ENCODE measurements around the gene AP2B1. TPM values are rescaled to one million over a fixed set of nuclear protein-coding genes. Genes with fewer than 3 reads are reported as not detected.
A peak's percentile ranks its signal among the peaks of the same experiment; 100 is the strongest.

The AP2B1 gene
- total RNA-seq = 10 to 100 TPM in 3 of 4 donors, 1 to 10 TPM in 1; 9.7 to 99.4 (median 37.4) TPM

DNA sequence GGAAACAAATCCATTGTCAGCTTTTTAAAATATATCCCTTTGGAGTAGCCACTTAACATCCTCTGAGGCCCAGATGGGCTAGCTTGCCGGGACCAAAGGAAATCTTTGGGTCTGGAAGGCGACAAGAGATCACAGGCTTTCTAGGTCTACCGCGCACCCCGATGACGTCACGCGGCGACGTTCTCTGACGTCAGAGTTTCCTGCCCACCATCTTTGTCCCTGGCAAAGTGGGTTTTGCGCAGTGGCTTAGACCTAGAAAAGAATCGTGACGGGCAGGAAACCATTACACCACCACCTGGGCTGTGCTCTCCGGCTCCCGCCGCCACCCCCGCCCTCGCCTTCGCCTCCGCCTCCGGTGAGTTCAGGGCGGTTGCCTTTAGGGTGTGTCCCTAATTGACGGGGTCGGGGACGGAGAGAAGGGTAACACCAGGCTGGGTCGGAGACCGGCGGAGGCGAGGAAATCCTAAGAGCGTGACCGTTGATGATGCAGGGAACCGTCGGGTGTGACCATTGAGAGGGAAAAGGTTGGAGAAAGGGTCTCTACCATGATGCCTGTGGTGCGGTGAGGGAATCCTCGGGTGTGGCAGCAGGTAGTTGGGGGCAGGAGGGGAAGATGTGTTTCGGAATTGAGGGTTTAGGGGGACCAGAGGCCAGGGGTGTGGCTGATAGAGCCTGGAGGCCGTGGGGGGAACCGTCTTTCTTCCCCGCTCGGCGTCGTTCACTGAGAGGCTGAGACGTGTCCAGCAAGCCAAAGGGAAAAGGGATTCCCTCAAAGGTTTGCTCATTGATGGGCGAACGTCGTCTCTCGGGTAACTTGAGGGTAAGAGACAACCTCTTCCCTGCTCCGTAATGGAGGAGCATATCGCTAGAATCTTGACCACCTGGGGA is at the start of gene AP2B1:
TSS of gene AP2B1 (plus strand) at position 249 of the 888 bp plus-strand sequence. CDS start 6,709 bp downstream, outside the sequence.
- Histone ChIP-seq H3K27ac (peak within 1 kb of the TSS; percentile 88 to 95 (median 90)), H3K4me3 (peak within 1 kb of the TSS; percentile 59 to 86 (median 74)), H3K36me3 (no peaks in the 10 kb centered on the region), H3K27me3 (peaks cover 0 to 27% (median 0%) of the 10 kb centered on the region in 4 donors), H3K4me1 (peaks cover 10 to 49% (median 23%) of the 10 kb centered on the region in 3 donors), H3K9me3 (no peaks in the 10 kb centered on the region)
- WGBS, 2 donors = 0 to 1% methylated on average over 31 to 34 of the region's 50 CpGs
- DNase-seq = peak; percentile 52
- intact Hi-C loops (cut with DNase I) = no loop called here
- TF ChIP-seq, protein P1, sequence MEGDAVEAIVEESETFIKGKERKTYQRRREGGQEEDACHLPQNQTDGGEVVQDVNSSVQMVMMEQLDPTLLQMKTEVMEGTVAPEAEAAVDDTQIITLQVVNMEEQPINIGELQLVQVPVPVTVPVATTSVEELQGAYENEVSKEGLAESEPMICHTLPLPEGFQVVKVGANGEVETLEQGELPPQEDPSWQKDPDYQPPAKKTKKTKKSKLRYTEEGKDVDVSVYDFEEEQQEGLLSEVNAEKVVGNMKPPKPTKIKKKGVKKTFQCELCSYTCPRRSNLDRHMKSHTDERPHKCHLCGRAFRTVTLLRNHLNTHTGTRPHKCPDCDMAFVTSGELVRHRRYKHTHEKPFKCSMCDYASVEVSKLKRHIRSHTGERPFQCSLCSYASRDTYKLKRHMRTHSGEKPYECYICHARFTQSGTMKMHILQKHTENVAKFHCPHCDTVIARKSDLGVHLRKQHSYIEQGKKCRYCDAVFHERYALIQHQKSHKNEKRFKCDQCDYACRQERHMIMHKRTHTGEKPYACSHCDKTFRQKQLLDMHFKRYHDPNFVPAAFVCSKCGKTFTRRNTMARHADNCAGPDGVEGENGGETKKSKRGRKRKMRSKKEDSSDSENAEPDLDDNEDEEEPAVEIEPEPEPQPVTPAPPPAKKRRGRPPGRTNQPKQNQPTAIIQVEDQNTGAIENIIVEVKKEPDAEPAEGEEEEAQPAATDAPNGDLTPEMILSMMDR (IDR thresholded peaks at IDR 0.05) = peak in 3 of 6 experiments; percentile 17 to 41 (median 25)
- TF ChIP-seq POLR2A (IDR thresholded peaks at IDR 0.05) = peak in 3 of 4 donors; percentile 62 to 66 (median 65)

DNA sequence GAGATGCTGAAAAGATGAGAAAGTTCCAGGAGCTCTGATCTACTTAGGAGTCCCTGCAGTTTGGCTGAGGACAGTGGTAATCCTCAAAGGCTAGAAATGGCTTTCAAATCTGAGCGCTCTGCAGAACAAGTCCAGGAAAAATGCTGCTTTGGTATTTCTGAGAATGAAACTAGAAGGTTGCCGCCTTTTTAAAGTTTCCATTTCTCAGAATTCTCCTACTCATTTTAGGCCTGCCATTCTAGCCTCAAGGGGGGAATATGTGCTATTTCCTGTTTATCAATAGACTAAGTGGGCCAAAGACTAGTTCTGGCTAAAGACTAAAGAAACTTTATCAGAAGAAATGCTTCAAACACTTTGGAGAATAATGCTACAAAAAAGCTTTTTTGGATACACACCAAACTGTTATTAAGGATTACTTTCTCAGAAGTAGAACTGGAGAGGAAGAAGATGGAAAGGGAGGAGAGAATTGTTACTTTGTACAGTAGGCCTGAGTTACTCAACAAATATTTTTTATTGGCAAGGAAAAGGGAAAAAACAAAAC is 49.5 kb upstream of the AP2B1 start, which contains the start of gene SLFN12L:
TSS of gene SLFN12L (minus strand) at position 78 of the 541 bp plus-strand sequence. CDS start 15,314 bp downstream, outside the sequence.
- peak within 1 kb of the TSS in 3 of 4 donors; percentile 15 to 31 (median 27) for H3K4me3 ChIP-seq
- WGBS, 2 donors = 34 to 38% methylated on average over 2 of the region's 2 CpGs
- DNase-seq = no peak
- no peaks in the 10 kb centered on the region for H3K27me3 ChIP-seq
- H3K9me3 ChIP-seq = no peaks in the 10 kb centered on the region
- H3K4me1 ChIP-seq = peaks cover 0 to 44% (median 12%) of the 10 kb centered on the region in 3 donors
- no peaks in the 10 kb centered on the region for H3K36me3 ChIP-seq
- peak within 1 kb of the TSS; percentile 30 to 70 (median 56) for H3K27ac ChIP-seq
- no peak for TF ChIP-seq POLR2A (IDR thresholded peaks at IDR 0.05)
- TF ChIP-seq, protein P1 (IDR thresholded peaks at IDR 0.05) = no peak
- intact Hi-C loops (cut with DNase I) = loop anchor here (5.0 to 10.0 kb wide), 2 partner anchors 225 to 363 kb away; no protein-coding TSS in a partner anchor

DNA sequence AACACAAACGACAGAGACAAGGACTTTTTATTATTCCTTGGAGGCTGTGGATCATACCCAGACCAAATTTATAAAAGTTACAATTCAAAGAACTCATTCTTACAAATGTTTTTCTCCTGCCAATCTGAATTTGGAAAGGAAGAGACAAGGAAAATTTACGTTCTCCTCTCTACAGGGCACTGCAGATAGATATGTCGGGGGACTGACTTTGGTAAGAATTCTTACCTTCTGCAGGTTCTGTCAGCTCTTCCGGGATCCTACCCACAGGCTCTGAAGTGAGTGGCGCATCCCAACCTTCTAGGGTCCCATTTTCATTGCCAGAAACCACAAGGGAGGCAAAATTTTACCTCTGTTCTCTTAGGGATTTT is 47.5 kb upstream of the AP2B1 start:
- Histone ChIP-seq H3K4me3 (peak overlapping the region in 1 of 4 donors; percentile 14), H3K4me1 (peaks cover 0 to 50% (median 12%) of the 10 kb centered on the region in 3 donors), H3K27ac (peak overlapping the region in 3 of 4 donors; percentile 26 to 65 (median 49)), H3K9me3 (no peaks in the 10 kb centered on the region), H3K27me3 (no peaks in the 10 kb centered on the region), H3K36me3 (no peaks in the 10 kb centered on the region)
- 28 to 38% methylated on average over 5 of the region's 5 CpGs for WGBS, 2 donors
- no peak for DNase-seq
- intact Hi-C loops (cut with DNase I) = loop anchor here (5.0 to 10.0 kb wide), 2 partner anchors 227 to 365 kb away; no protein-coding TSS in a partner anchor
- no peak for TF ChIP-seq POLR2A (IDR thresholded peaks at IDR 0.05)
- TF ChIP-seq, protein P1 (IDR thresholded peaks at IDR 0.05) = peak in 1 of 6 experiments; percentile 2

DNA sequence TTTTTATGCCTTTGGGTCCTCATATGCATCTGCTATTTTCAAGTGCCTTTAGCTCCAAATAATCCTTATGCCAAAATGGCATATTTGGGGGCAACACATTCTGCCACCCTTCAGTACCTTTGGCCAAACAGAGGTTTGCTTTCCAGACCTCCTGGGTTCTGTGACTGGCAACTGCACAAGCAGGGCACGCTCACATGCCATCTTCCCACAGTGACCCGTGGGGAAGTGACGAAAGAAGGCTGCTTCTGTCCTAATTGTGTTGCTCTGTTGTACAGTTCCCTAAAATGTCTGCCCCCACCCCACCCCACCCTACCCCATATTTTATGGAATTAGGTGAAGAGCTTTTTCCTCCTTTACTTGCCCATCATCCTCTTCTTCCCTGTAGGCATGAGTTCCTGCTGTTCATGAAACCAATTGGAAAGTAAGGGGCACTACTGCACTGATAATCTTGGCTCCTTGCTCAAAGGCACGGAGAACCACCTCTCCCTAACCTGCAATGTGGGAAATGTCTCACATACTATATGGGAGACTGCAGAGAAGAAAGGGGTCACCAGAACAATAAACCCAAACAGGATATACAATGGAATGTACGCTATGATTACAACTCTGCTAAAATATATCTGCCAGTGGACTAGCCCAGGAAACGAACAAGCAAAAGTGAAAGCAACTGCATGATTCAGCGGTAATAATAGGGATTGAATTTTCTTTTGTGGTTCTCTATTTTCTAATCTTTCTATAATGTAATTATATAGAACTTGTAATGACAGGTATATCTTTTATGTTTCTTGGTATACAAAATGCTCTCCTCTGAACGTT is 46.3 kb upstream of the AP2B1 start:
- no peaks in the 10 kb centered on the region for H3K27me3 ChIP-seq
- no peaks in the 10 kb centered on the region for H3K9me3 ChIP-seq
- 21 to 32% methylated on average over 8 of the region's 8 CpGs for WGBS, 2 donors
- peaks cover 0 to 50% (median 12%) of the 10 kb centered on the region in 3 donors for H3K4me1 ChIP-seq
- peak overlapping the region; percentile 66 to 82 (median 75) for H3K27ac ChIP-seq
- no peaks in the 10 kb centered on the region for H3K36me3 ChIP-seq
- peak overlapping the region; percentile 16 to 58 (median 34) for H3K4me3 ChIP-seq
- peak; percentile 16 for DNase-seq
- no peak for TF ChIP-seq POLR2A (IDR thresholded peaks at IDR 0.05)
- TF ChIP-seq, protein P1 (IDR thresholded peaks at IDR 0.05) = peak in 1 of 6 experiments; percentile 14
- intact Hi-C loops (cut with DNase I) = no loop called here

All from esophagus squamous epithelium (tissue), 5 donors.